Effector memory CD4-positive, alpha-beta T cell (primary cell): ENCODE results near the gene USP34.
"Not testable (repeated sequence)": the region's sequence is repeated elsewhere in the genome, so short reads cannot be mapped to it uniquely, and the experiment has no call there.

ENCODE experiments used
- DNase-seq, 3 donors: peaks; one replicate each; pipeline ENCODE4 v3.0.0-alpha.2; 2020
- H3K27ac ChIP-seq: 2 replicates; pipeline ENCODE4 v1.7.0; 2013; ENCODE audit warnings: mild to moderate bottlenecking, low read length, moderate library complexity; ENCODE audit not compliant: insufficient read depth, poor library complexity, severe bottlenecking
- H3K27me3 ChIP-seq: replicated peaks from 2 replicates; pipeline ENCODE4 v1.7.0; 2013; ENCODE audit warnings: mild to moderate bottlenecking, low read length; ENCODE audit not compliant: insufficient read depth, control insufficient read depth, poor library complexity, severe bottlenecking
- H3K36me3 ChIP-seq: 2 replicates; pipeline ENCODE4 v1.7.0; 2013; ENCODE audit warnings: mild to moderate bottlenecking, low read length, moderate library complexity; ENCODE audit not compliant: control insufficient read depth, insufficient read depth
- H3K4me1 ChIP-seq: 2 replicates; pipeline ENCODE4 v1.7.0; 2013; ENCODE audit warnings: low read length, mild to moderate bottlenecking; ENCODE audit not compliant: control insufficient read depth, insufficient read depth, poor library complexity, severe bottlenecking
- H3K4me3 ChIP-seq: 2 replicates; pipeline ENCODE4 v1.7.0; 2013; ENCODE audit warnings: low read length, low read depth, mild to moderate bottlenecking; ENCODE audit not compliant: insufficient read depth, poor library complexity, severe bottlenecking
- H3K9me3 ChIP-seq: 2 replicates; pipeline ENCODE4 v1.7.0; 2013; ENCODE audit warnings: mild to moderate bottlenecking, low read length, moderate library complexity; ENCODE audit not compliant: control insufficient read depth

The USP34 gene

GRCh38 chr2:61210332-61210981 is 260.4 kb downstream of the USP34 start:
- H3K36me3 ChIP-seq, result peaks cover 50% of the 10 kb centered on the region
- no peak for DNase-seq
- no peaks in the 10 kb centered on the region for H3K4me1 ChIP-seq

GRCh38 chr2:61205132-61205531 is 265.8 kb downstream of the USP34 start:
- no peak for DNase-seq
- H3K27me3 ChIP-seq, result no peaks in the 10 kb centered on the region
- H3K36me3 ChIP-seq, result peaks cover 55% of the 10 kb centered on the region
- H3K4me1 ChIP-seq, result no peaks in the 10 kb centered on the region
- H3K27ac ChIP-seq, result no peak overlapping the region
- no peak overlapping the region for H3K4me3 ChIP-seq
- no peaks in the 10 kb centered on the region for H3K9me3 ChIP-seq

More at GRCh38 chr2:61210332-61210981, 260.4 kb downstream of the USP34 start:
- Histone ChIP-seq H3K27me3 (no peaks in the 10 kb centered on the region), H3K27ac (no peak overlapping the region), H3K4me3 (no peak overlapping the region), H3K9me3 (no peaks in the 10 kb centered on the region)

- no peak for DNase-seq
- Histone ChIP-seq H3K27ac (no peak overlapping the region), H3K9me3 (no peaks in the 10 kb centered on the region), H3K4me1 (peaks cover 5% of the 10 kb centered on the region), H3K36me3 (peaks cover 20% of the 10 kb centered on the region), H3K27me3 (no peaks in the 10 kb centered on the region), H3K4me3 (no peak overlapping the region)
Measured at GRCh38 chr2:61196671-61197070, 274.2 kb downstream of the USP34 start.

GRCh38 chr2:61194646-61195045 is 276.2 kb downstream of the USP34 start:
- peaks cover 20% of the 10 kb centered on the region for H3K36me3 ChIP-seq
- not testable (repeated sequence) for H3K27ac ChIP-seq, H3K27me3 ChIP-seq, H3K4me3 ChIP-seq, DNase-seq, H3K4me1 ChIP-seq, H3K9me3 ChIP-seq

- peaks cover 5% of the 10 kb centered on the region for H3K4me1 ChIP-seq
- no peak overlapping the region for H3K4me3 ChIP-seq
- peaks cover 27% of the 10 kb centered on the region for H3K36me3 ChIP-seq
- H3K27ac ChIP-seq, result no peak overlapping the region
- no peaks in the 10 kb centered on the region for H3K9me3 ChIP-seq
- H3K27me3 ChIP-seq, result no peaks in the 10 kb centered on the region
- DNase-seq, result no peak
Measured at GRCh38 chr2:61193670-61194561, 277.0 kb downstream of the USP34 start.

GRCh38 chr2:61187085-61187484 is 283.8 kb downstream of the USP34 start:
- H3K4me3 ChIP-seq, result no peak overlapping the region
- H3K4me1 ChIP-seq, result no peaks in the 10 kb centered on the region
- peaks cover 86% of the 10 kb centered on the region for H3K36me3 ChIP-seq
- H3K9me3 ChIP-seq, result no peaks in the 10 kb centered on the region
- no peak for DNase-seq
- H3K27me3 ChIP-seq, result no peaks in the 10 kb centered on the region
- H3K27ac ChIP-seq, result no peak overlapping the region

- H3K27me3 ChIP-seq, result no peaks in the 10 kb centered on the region
- H3K36me3 ChIP-seq, result peaks cover 90% of the 10 kb centered on the region
- no peak overlapping the region for H3K27ac ChIP-seq
- H3K4me1 ChIP-seq, result peaks cover 2% of the 10 kb centered on the region
- DNase-seq, result no peak
- H3K9me3 ChIP-seq, result no peaks in the 10 kb centered on the region
- H3K4me3 ChIP-seq, result no peak overlapping the region
Measured at GRCh38 chr2:61185231-61185728, 285.6 kb downstream of the USP34 start.

- no peak overlapping the region for H3K27ac ChIP-seq
- no peak for DNase-seq
- H3K36me3 ChIP-seq, result peaks cover 80% of the 10 kb centered on the region
- H3K4me1 ChIP-seq, result peaks cover 11% of the 10 kb centered on the region
- no peaks in the 10 kb centered on the region for H3K9me3 ChIP-seq
- no peaks in the 10 kb centered on the region for H3K27me3 ChIP-seq
- no peak overlapping the region for H3K4me3 ChIP-seq
Measured at GRCh38 chr2:61184263-61184662, 286.6 kb downstream of the USP34 start.

- H3K4me3 ChIP-seq, result no peak overlapping the region
- no peak overlapping the region for H3K27ac ChIP-seq
- no peak for DNase-seq
- peaks cover 16% of the 10 kb centered on the region for H3K4me1 ChIP-seq
- no peaks in the 10 kb centered on the region for H3K27me3 ChIP-seq
- no peaks in the 10 kb centered on the region for H3K9me3 ChIP-seq
- peaks cover 75% of the 10 kb centered on the region for H3K36me3 ChIP-seq
Measured at GRCh38 chr2:61183795-61184194, 287.1 kb downstream of the USP34 start.

- Histone ChIP-seq H3K27ac (no peak overlapping the region), H3K36me3 (peaks cover 59% of the 10 kb centered on the region), H3K27me3 (no peaks in the 10 kb centered on the region), H3K4me3 (no peak overlapping the region), H3K9me3 (no peaks in the 10 kb centered on the region), H3K4me1 (peaks cover 26% of the 10 kb centered on the region)
- DNase-seq, result no peak
Measured at GRCh38 chr2:61182059-61182383, 288.9 kb downstream of the USP34 start.
